ENCODE measurements around the gene ZNF227.

ZNF227 gene

GRCh38 chr19:44176590-44176989 is 35.7 kb upstream of the ZNF227 start:
- Histone ChIP-seq H3K36me3 (ENCODE audit: control insufficient read depth, insufficient read depth, low read length) (peaks cover 23% of the 10 kb centered on the region), H3K27me3 (ENCODE audit: control insufficient read depth, insufficient read depth, low read length) (no peaks in the 10 kb centered on the region), H3K9ac (no peak overlapping the region), H3K9me3 (ENCODE audit: control insufficient read depth, low read length) (no peaks in the 10 kb centered on the region), H3K4me1 (no peaks in the 10 kb centered on the region), H3K27ac (no peak overlapping the region), H3K4me2 (ENCODE audit: low read length) (no peak overlapping the region), H2AFZ (no peak overlapping the region), H3K4me3 (ENCODE audit: low read depth, low read length) (no peak overlapping the region), H3K79me2 (no peaks in the 10 kb centered on the region)
- no peak for TF ChIP-seq CTCF (IDR thresholded peaks at IDR 0.05)

- no peak overlapping the region for H3K4me3 ChIP-seq (ENCODE audit: low read depth, low read length)
- no peaks in the 10 kb centered on the region for H3K27me3 ChIP-seq (ENCODE audit: control insufficient read depth, insufficient read depth, low read length)
- no peak overlapping the region for H2AFZ ChIP-seq
- H3K4me2 ChIP-seq (ENCODE audit: low read length) = no peak overlapping the region
- no peaks in the 10 kb centered on the region for H3K4me1 ChIP-seq
- H3K9ac ChIP-seq = no peak overlapping the region
- H3K9me3 ChIP-seq (ENCODE audit: control insufficient read depth, low read length) = no peaks in the 10 kb centered on the region
- H3K36me3 ChIP-seq (ENCODE audit: control insufficient read depth, insufficient read depth, low read length) = peaks cover 5% of the 10 kb centered on the region
- H3K27ac ChIP-seq = no peak overlapping the region
- no peak for TF ChIP-seq CTCF (IDR thresholded peaks at IDR 0.05)
- no peaks in the 10 kb centered on the region for H3K79me2 ChIP-seq
These were observed 31.4 kb upstream of the ZNF227 start for GRCh38 chr19:44180968-44181367.

GRCh38 chr19:44182145-44182544 is 30.2 kb upstream of the ZNF227 start:
- H3K9ac ChIP-seq = no peak overlapping the region
- no peak for TF ChIP-seq CTCF (IDR thresholded peaks at IDR 0.05)
- H3K4me1 ChIP-seq = no peaks in the 10 kb centered on the region
- H3K4me3 ChIP-seq (ENCODE audit: low read depth, low read length) = no peak overlapping the region
- no peaks in the 10 kb centered on the region for H3K79me2 ChIP-seq
- H3K27ac ChIP-seq = no peak overlapping the region
- no peak overlapping the region for H3K4me2 ChIP-seq (ENCODE audit: low read length)
- H3K36me3 ChIP-seq (ENCODE audit: control insufficient read depth, insufficient read depth, low read length) = no peaks in the 10 kb centered on the region
- no peak overlapping the region for H2AFZ ChIP-seq
- no peaks in the 10 kb centered on the region for H3K27me3 ChIP-seq (ENCODE audit: control insufficient read depth, insufficient read depth, low read length)
- H3K9me3 ChIP-seq (ENCODE audit: control insufficient read depth, low read length) = no peaks in the 10 kb centered on the region

- Histone ChIP-seq H3K27ac (no peak overlapping the region), H3K9ac (no peak overlapping the region), H3K4me2 (ENCODE audit: low read length) (no peak overlapping the region), H3K27me3 (ENCODE audit: control insufficient read depth, insufficient read depth, low read length) (no peaks in the 10 kb centered on the region), H3K9me3 (ENCODE audit: control insufficient read depth, low read length) (no peaks in the 10 kb centered on the region), H3K79me2 (no peaks in the 10 kb centered on the region), H2AFZ (no peak overlapping the region), H3K4me1 (no peaks in the 10 kb centered on the region), H3K4me3 (ENCODE audit: low read depth, low read length) (no peak overlapping the region), H3K36me3 (ENCODE audit: control insufficient read depth, insufficient read depth, low read length) (peaks cover 2% of the 10 kb centered on the region)
- TF ChIP-seq CTCF (IDR thresholded peaks at IDR 0.05) = no peak
These were observed 22.3 kb upstream of the ZNF227 start for GRCh38 chr19:44190020-44190419.

GRCh38 chr19:44192127-44192526 is 20.2 kb upstream of the ZNF227 start:
- Histone ChIP-seq H3K4me2 (ENCODE audit: low read length) (no peak overlapping the region), H3K27ac (no peak overlapping the region), H3K4me3 (ENCODE audit: low read depth, low read length) (no peak overlapping the region), H2AFZ (no peak overlapping the region), H3K27me3 (ENCODE audit: control insufficient read depth, insufficient read depth, low read length) (no peaks in the 10 kb centered on the region), H3K9me3 (ENCODE audit: control insufficient read depth, low read length) (no peaks in the 10 kb centered on the region), H3K79me2 (no peaks in the 10 kb centered on the region), H3K9ac (no peak overlapping the region), H3K4me1 (no peaks in the 10 kb centered on the region), H3K36me3 (ENCODE audit: control insufficient read depth, insufficient read depth, low read length) (peaks cover 2% of the 10 kb centered on the region)
- no peak for TF ChIP-seq CTCF (IDR thresholded peaks at IDR 0.05)
